ENCODE results near the gene TLCD3B. TPM values are rescaled to one million over a fixed set of nuclear protein-coding genes. Genes with fewer than 3 reads are reported as not detected.
A peak's percentile ranks its signal among the peaks of the same experiment; 100 is the strongest.

The TLCD3B gene
- total and polyA plus RNA-seq, 9 of the 15 experiments (the other 6 are each of a cell fraction or from before 2014, with no cell fraction given) = 0.10 to 0.52 (median 0.23) TPM; not detected in 4

DNA sequence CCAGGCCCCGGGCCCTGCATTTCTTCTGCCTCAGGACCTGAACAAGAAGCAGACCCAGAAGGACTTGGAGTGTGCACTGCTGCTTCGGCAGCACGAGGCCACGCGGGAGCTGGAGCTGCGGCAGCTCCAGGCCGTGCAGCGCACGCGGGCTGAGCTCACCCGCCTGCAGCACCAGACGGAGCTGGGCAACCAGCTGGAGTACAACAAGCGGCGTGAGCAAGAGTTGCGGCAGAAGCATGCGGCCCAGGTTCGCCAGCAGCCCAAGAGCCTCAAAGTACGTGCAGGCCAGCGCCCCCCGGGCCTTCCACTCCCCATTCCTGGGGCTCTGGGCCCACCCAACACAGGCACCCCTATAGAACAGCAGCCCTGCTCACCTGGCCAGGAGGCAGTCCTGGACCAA is 44.8 kb downstream of the TLCD3B start:
- Histone ChIP-seq H3K9me1 (ENCODE audit: control insufficient read depth, insufficient read depth, low read length) (no peaks in the 10 kb centered on the region), H4K20me1 (replicated peaks; ENCODE audit: control insufficient read depth, insufficient read depth, low read length) (no peaks in the 10 kb centered on the region), H3K9me3 (replicated peaks; ENCODE audit: control insufficient read depth, insufficient read depth, low read depth, low read length) (no peaks in the 10 kb centered on the region), H2AFZ (ENCODE audit: low read depth, low read length) (no peak overlapping the region), H3K4me2 (ENCODE audit: insufficient read depth, low read length) (no peak overlapping the region), H3K27me3 (ENCODE audit: control insufficient read depth in 2 of 2, insufficient read depth in 2 of 2, low read length in 2 of 2) (no peaks in the 10 kb centered on the region), H3K9ac (ENCODE audit: insufficient read depth in 1 of 2, low read depth in 2 of 2, low read length in 2 of 2) (no peak overlapping the region), H3K27ac (ENCODE audit: extremely low read depth, low read depth, low read length) (no peak overlapping the region), H3K4me1 (replicated peaks in 1 of 2; ENCODE audit: control insufficient read depth in 2 of 2, insufficient read depth in 2 of 2, low read length in 2 of 2) (peaks cover 0 to 18% of the 10 kb centered on the region in 2 experiments; a peak in 1 of 5 replicates), H3K4me3 (no peak overlapping the region), H3K36me3 (ENCODE audit: control insufficient read depth, insufficient read depth, low read length) (peaks cover 99% of the 10 kb centered on the region; the same call in 2 of the 3 replicates), H3K79me2 (ENCODE audit: control insufficient read depth, insufficient read depth, low read length) (no peaks in the 10 kb centered on the region)
- ATAC-seq (no peak), DNase-seq (ENCODE audit: extremely low read depth in 1 of 4, low spot score in 3 of 4) (no peak), FAIRE-seq (no peak)
- 94% methylated on average over 16 of the region's 20 CpGs for whole genome bisulfite sequencing (ENCODE audit: insufficient coverage, low coverage, missing lambda C conversion rate)
- POLR2A ChIA-PET = interaction anchor here (0.6 to 2.6 kb wide), 3 partner anchors 12 to 46 kb away, joined by 3 to 22 read pairs (median 4); partner anchors contain the start of gene TAOK2
- CTCF ChIA-PET (ENCODE audit: low intra/inter-chr PET ratio) = no interaction called here
- in situ Hi-C loops (cut with MboI) = no loop called here
- TF ChIP-seq RBFOX2 (IDR thresholded peaks at IDR 0.05; ENCODE audit: low read depth, low read length) = peak; percentile 5; the same call in 1 of the 2 replicates
- TF ChIP-seq PHB2 (IDR thresholded peaks at IDR 0.05; ENCODE audit: low read depth) = no peak
- no peak for TF ChIP-seq ZSCAN29 (IDR thresholded peaks at IDR 0.05)
- TF ChIP-seq MEIS2 (IDR thresholded peaks at IDR 0.05; ENCODE audit: partially characterized antibody) = no peak
- BruUV-seq (replicated peaks) = no TSS peak
- intact Hi-C loops (cut with micrococcal nuclease) = no loop called here

DNA sequence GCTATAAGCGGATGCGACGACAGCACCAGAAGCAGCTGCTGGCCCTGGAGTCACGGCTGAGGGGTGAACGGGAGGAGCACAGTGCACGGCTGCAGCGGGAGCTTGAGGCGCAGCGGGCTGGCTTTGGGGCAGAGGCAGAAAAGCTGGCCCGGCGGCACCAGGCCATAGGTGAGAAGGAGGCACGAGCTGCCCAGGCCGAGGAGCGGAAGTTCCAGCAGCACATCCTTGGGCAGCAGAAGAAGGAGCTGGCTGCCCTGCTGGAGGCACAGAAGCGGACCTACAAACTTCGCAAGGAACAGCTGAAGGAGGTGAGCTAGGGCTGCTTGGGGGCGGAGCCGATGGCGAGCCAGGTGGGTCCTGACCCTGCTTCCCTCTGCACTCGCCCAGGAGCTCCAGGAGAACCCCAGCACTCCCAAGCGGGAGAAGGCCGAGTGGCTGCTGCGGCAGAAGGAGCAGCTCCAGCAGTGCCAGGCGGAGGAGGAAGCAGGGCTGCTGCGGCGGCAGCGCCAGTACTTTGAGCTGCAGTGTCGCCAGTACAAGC is 45.7 kb downstream of the TLCD3B start:
- TF ChIP-seq, protein P1, sequence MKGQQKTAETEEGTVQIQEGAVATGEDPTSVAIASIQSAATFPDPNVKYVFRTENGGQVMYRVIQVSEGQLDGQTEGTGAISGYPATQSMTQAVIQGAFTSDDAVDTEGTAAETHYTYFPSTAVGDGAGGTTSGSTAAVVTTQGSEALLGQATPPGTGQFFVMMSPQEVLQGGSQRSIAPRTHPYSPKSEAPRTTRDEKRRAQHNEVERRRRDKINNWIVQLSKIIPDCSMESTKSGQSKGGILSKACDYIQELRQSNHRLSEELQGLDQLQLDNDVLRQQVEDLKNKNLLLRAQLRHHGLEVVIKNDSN (CRISPR knock-in tag; IDR thresholded peaks at IDR 0.05) = no peak
- TF ChIP-seq RBFOX2 (IDR thresholded peaks at IDR 0.05; ENCODE audit: low read depth, low read length) (peak; percentile 38), POLR2G (IDR thresholded peaks at IDR 0.05; ENCODE audit: low read depth, low read length) (0 out of 2 replicates have a peak, but pooled peaks have one; percentile 29), ZNF146 (CRISPR knock-in tag; IDR thresholded peaks at IDR 0.05; ENCODE audit: unreplicated experiment) (no peak)
- no peaks in the 10 kb centered on the region for H3K27me3 ChIP-seq (ENCODE audit: control insufficient read depth in 2 of 2, insufficient read depth in 2 of 2, low read length in 2 of 2)
- no peak overlapping the region for H3K9ac ChIP-seq (ENCODE audit: insufficient read depth in 1 of 2, low read depth in 2 of 2, low read length in 2 of 2)
- peaks cover 0 to 15% of the 10 kb centered on the region in 2 experiments; a peak in 1 of 5 replicates for H3K4me1 ChIP-seq (replicated peaks in 1 of 2; ENCODE audit: control insufficient read depth in 2 of 2, insufficient read depth in 2 of 2, low read length in 2 of 2)
- ChIA-PET POLR2A (interaction anchor here (0.6 to 2.6 kb wide), 5 partner anchors 11 to 300 kb away, joined by 3 to 22 read pairs (median 3); partner anchors contain the start of gene TAOK2), CTCF (ENCODE audit: low intra/inter-chr PET ratio) (no interaction called here)
- DNase-seq (ENCODE audit: extremely low read depth in 1 of 4, low spot score in 3 of 4) = no peak
- H2AFZ ChIP-seq (ENCODE audit: low read depth, low read length) = no peak overlapping the region
- no peaks in the 10 kb centered on the region for H3K9me3 ChIP-seq (replicated peaks; ENCODE audit: control insufficient read depth, insufficient read depth, low read depth, low read length)
- no peak for FAIRE-seq
- no peak for ATAC-seq
- no peak overlapping the region for H3K4me2 ChIP-seq (ENCODE audit: insufficient read depth, low read length)
- in situ Hi-C loops (cut with MboI) = no loop called here
- H3K79me2 ChIP-seq (ENCODE audit: control insufficient read depth, insufficient read depth, low read length) = no peaks in the 10 kb centered on the region
- H3K4me3 ChIP-seq = no peak overlapping the region
- intact Hi-C loops (cut with micrococcal nuclease) = no loop called here
- WGBS (ENCODE audit: insufficient coverage, low coverage, missing lambda C conversion rate) = 93% methylated on average over 19 of the region's 28 CpGs
- H4K20me1 ChIP-seq (replicated peaks; ENCODE audit: control insufficient read depth, insufficient read depth, low read length) = 0 out of 2 replicates have a peak, but pooled peaks cover under 1% of the 10 kb centered on the region
- H3K27ac ChIP-seq (ENCODE audit: extremely low read depth, low read depth, low read length) = no peak overlapping the region
- no TSS peak for BruUV-seq (replicated peaks)
- H3K36me3 ChIP-seq (ENCODE audit: control insufficient read depth, insufficient read depth, low read length) = peaks cover 100% of the 10 kb centered on the region
- no peaks in the 10 kb centered on the region for H3K9me1 ChIP-seq (ENCODE audit: control insufficient read depth, insufficient read depth, low read length)

Data from K562 (cell line).